Measurements from ENCODE around the gene IGSF9.

GRCh38 chr1:159991513-159991912 is 46.1 kb upstream of the IGSF9 start:
- TF ChIP-seq CTCF (conservative IDR thresholded peaks at IDR 0.05; ENCODE audit: low read length): no peak
- no peak for TF ChIP-seq EZH2phosphoT487 (IDR thresholded peaks at IDR 0.05; ENCODE audit: borderline replicate concordance)
